Effector CD8-positive, alpha-beta T cell (primary cell): ENCODE measurements around the gene CAPRIN1.
A peak's percentile ranks its signal among the peaks of the same experiment; 100 is the strongest.
"Not testable (repeated sequence)": the region's sequence is repeated elsewhere in the genome, so short reads cannot be mapped to it uniquely, and the experiment has no call there.

Source experiments
- DNase-seq: peaks from one replicate; lab custom pipeline; 2025; lab: John Stamatoyannopoulos, UW

The CAPRIN1 gene

GRCh38 chr11:34086554-34087283 lies 35.2 kb downstream of the CAPRIN1 start:
- DNase-seq: no peak

GRCh38 chr11:34091825-34092224 lies 40.3 kb downstream of the CAPRIN1 start:
- DNase-seq: no peak

- not testable (repeated sequence) for DNase-seq
Observed at GRCh38 chr11:34094900-34095299, 43.4 kb downstream of the CAPRIN1 start.

GRCh38 chr11:34098813-34099212 lies 47.3 kb downstream of the CAPRIN1 start:
- DNase-seq: no peak

- DNase-seq: no peak
Observed at GRCh38 chr11:34104680-34105078, 53.1 kb downstream of the CAPRIN1 start.

- DNase-seq: peak; percentile 95
Observed at GRCh38 chr11:34105079-34105956, 53.8 kb downstream of the CAPRIN1 start, which contains the start of gene NAT10. Gene NAT10 (plus strand): TSS chr11:34105629. CDS start chr11:34108226, 2,597 bp downstream.

GRCh38 chr11:34105957-34106504 lies 54.5 kb downstream of the CAPRIN1 start:
- no peak for DNase-seq

- DNase-seq: no peak
Observed at GRCh38 chr11:34111722-34112270, 60.3 kb downstream of the CAPRIN1 start.

- DNase-seq: no peak
Observed at GRCh38 chr11:34114014-34114413, 62.5 kb downstream of the CAPRIN1 start.

- DNase-seq: no peak
Observed at GRCh38 chr11:34114471-34114870, 62.9 kb downstream of the CAPRIN1 start.

GRCh38 chr11:34120651-34121050 lies 69.1 kb downstream of the CAPRIN1 start:
- no peak for DNase-seq

- DNase-seq: no peak
Observed at GRCh38 chr11:34124885-34125668, 73.5 kb downstream of the CAPRIN1 start.

GRCh38 chr11:34126959-34127848 lies 75.7 kb downstream of the CAPRIN1 start:
- DNase-seq: no peak

GRCh38 chr11:34128824-34129223 lies 77.3 kb downstream of the CAPRIN1 start:
- no peak for DNase-seq

- DNase-seq: no peak
Observed at GRCh38 chr11:34132261-34132965, 80.9 kb downstream of the CAPRIN1 start.

- no peak for DNase-seq
Observed at GRCh38 chr11:34134765-34135164, 83.2 kb downstream of the CAPRIN1 start.

- no peak for DNase-seq
Observed at GRCh38 chr11:34135439-34135838, 83.9 kb downstream of the CAPRIN1 start.

- no peak for DNase-seq
Observed at GRCh38 chr11:34136420-34136819, 84.9 kb downstream of the CAPRIN1 start.

- DNase-seq: no peak
Observed at GRCh38 chr11:34139346-34139745, 87.8 kb downstream of the CAPRIN1 start.

GRCh38 chr11:34140149-34140548 lies 88.6 kb downstream of the CAPRIN1 start:
- DNase-seq: no peak
